Measurements from ENCODE around the gene EOLA1. TPM values are rescaled to one million over a fixed set of nuclear protein-coding genes. Genes with fewer than 3 reads are reported as not detected.

Gene EOLA1
- polyA plus RNA-seq, 2 of the 4 experiments (the other 2 are of a cell fraction): 14.5 to 23.3 TPM

- Histone ChIP-seq H3K4me2 (peak overlapping the region; percentile 60), H3K4me1 (peaks cover 73% of the 10 kb centered on the region), H3K4me3 (no peak overlapping the region), H3K9me3 (no peaks in the 10 kb centered on the region), H3K27ac (peak overlapping the region; percentile 74 to 79)
- TF ChIP-seq SMC3 (IDR thresholded peaks at IDR 0.05) (no peak), JUN (IDR thresholded peaks at IDR 0.05) (0 out of 5 replicates have a peak, but pooled peaks of 1 of the 2 experiments have one; percentile 40)
- ATAC-seq: peak; percentile 36 to 51; a peak in 5 of 6 replicates
- DNase-seq (ENCODE audit: low read depth in 1 of 2, low spot score in 1 of 2): peak; percentile 13 to 18
- ChIA-PET POLR2A (interaction anchor here (1.2 to 3.4 kb wide), 2 partner anchors 10 to 46 kb away, joined by 5 to 22 read pairs; partner anchors contain the start of genes EOLA1 and IDS), CTCF (interaction anchor here (0.6 to 2.2 kb wide), 3 partner anchors 17 to 1309 kb away, joined by 3 to 4 read pairs (median 3); no protein-coding TSS in a partner anchor)
- 53% methylated on average over 4 of the region's 4 CpGs for WGBS (ENCODE audit: missing lambda C conversion rate)
- no peak for FAIRE-seq
These were observed 45.8 kb upstream of the EOLA1 start for GRCh38 chrX:149494844-149495565.

GRCh38 chrX:149495573-149496071 lies 45.2 kb upstream of the EOLA1 start:
- Histone ChIP-seq H3K27ac (peak overlapping the region; percentile 74 to 79), H3K4me3 (no peak overlapping the region), H3K4me1 (peaks cover 73% of the 10 kb centered on the region), H3K9me3 (no peaks in the 10 kb centered on the region), H3K4me2 (peak overlapping the region; percentile 60)
- DNase-seq (ENCODE audit: low read depth in 1 of 2, low spot score in 1 of 2) (peak; percentile 69 to 70), ATAC-seq (peak; percentile 66), FAIRE-seq (peak; percentile 94)
- 0 out of 2 replicates have a peak, but pooled peaks have one; percentile 28 for TF ChIP-seq E2F6 (IDR thresholded peaks at IDR 0.05; ENCODE audit: borderline replicate concordance, low read depth)
- peak; percentile 71 for TF ChIP-seq MAX (IDR thresholded peaks at IDR 0.05)
- TF ChIP-seq PBX3 (IDR thresholded peaks at IDR 0.05): no peak
- peak; percentile 61; the same call in 1 of the 2 replicates for TF ChIP-seq JUNB (IDR thresholded peaks at IDR 0.05)
- no peak; the same call in 1 of the 2 replicates for TF ChIP-seq GATA3 (IDR thresholded peaks at IDR 0.05; ENCODE audit: borderline replicate concordance)
- TF ChIP-seq FOSL2 (IDR thresholded peaks at IDR 0.05): peak; percentile 32
- TF ChIP-seq FOSL2 (CRISPR knock-in tag; IDR thresholded peaks at IDR 0.05): peak; percentile 66
- 0 out of 2 replicates have a peak, but pooled peaks have one; percentile 27 for TF ChIP-seq POLR2AphosphoS2 (conservative IDR thresholded peaks at IDR 0.05; ENCODE audit: low read length)
- TF ChIP-seq EHF (CRISPR knock-in tag; IDR thresholded peaks at IDR 0.05): no peak
- 43% methylated on average over 5 of the region's 5 CpGs for WGBS (ENCODE audit: missing lambda C conversion rate)
- CTCF ChIA-PET: interaction anchor here (0.6 to 2.2 kb wide), 4 partner anchors 9 to 1310 kb away, joined by 3 to 4 read pairs (median 3); no protein-coding TSS in a partner anchor
- POLR2A ChIA-PET: interaction anchor here (1.2 to 3.4 kb wide), 2 partner anchors 9 to 45 kb away, joined by 5 to 22 read pairs; partner anchors contain the start of genes EOLA1 and IDS

GRCh38 chrX:149497054-149497453 lies 43.8 kb upstream of the EOLA1 start:
- no peak for FAIRE-seq
- H3K9me3 ChIP-seq: no peaks in the 10 kb centered on the region
- POLR2A ChIA-PET: interaction anchor here (3.4 kb wide), 1 partner anchor 8 kb away, joined by 22 read pairs; the partner anchor contains the start of gene IDS
- peak overlapping the region; percentile 24 to 74; a peak in 2 of 6 replicates for H3K27ac ChIP-seq
- no peak overlapping the region for H3K4me3 ChIP-seq
- ATAC-seq: no peak
- WGBS (ENCODE audit: missing lambda C conversion rate): 50% methylated on average over 1 of the region's 1 CpG
- DNase-seq (ENCODE audit: low read depth in 1 of 2, low spot score in 1 of 2): no peak
- no peak overlapping the region for H3K4me2 ChIP-seq
- TF ChIP-seq JUN (IDR thresholded peaks at IDR 0.05) (no peak), HOXA7 (CRISPR knock-in tag; IDR thresholded peaks at IDR 0.05) (no peak), KDM1A (IDR thresholded peaks at IDR 0.05; ENCODE audit: low read depth) (no peak), SREBF2 (IDR thresholded peaks at IDR 0.05) (no peak), GATA3 (IDR thresholded peaks at IDR 0.05; ENCODE audit: borderline replicate concordance) (no peak), FOSB (CRISPR knock-in tag; IDR thresholded peaks at IDR 0.05) (no peak), NPAS2 (CRISPR knock-in tag; IDR thresholded peaks at IDR 0.05; ENCODE audit: borderline replicate concordance) (no peak), CHD4 (IDR thresholded peaks at IDR 0.05; ENCODE audit: borderline replicate concordance) (no peak), HOXB5 (CRISPR knock-in tag; IDR thresholded peaks at IDR 0.05) (no peak), RAD21 (conservative IDR thresholded peaks at IDR 0.05 in 1 of 2, IDR thresholded peaks at IDR 0.05 in 1 of 2) (no peak), POLR2AphosphoS2 (conservative IDR thresholded peaks at IDR 0.05; ENCODE audit: low read length) (no peak), RFX5 (IDR thresholded peaks at IDR 0.05) (no peak), HDAC2 (IDR thresholded peaks at IDR 0.05) (no peak), EHMT2 (IDR thresholded peaks at IDR 0.05; ENCODE audit: low read depth) (no peak)
- CTCF ChIA-PET: interaction anchor here (0.9 to 2.2 kb wide), 3 partner anchors 10 to 15 kb away, joined by 3 to 4 read pairs (median 3); no protein-coding TSS in a partner anchor
- peaks cover 63% of the 10 kb centered on the region for H3K4me1 ChIP-seq
